ENCODE data around the gene SH3PXD2A.

DNA sequence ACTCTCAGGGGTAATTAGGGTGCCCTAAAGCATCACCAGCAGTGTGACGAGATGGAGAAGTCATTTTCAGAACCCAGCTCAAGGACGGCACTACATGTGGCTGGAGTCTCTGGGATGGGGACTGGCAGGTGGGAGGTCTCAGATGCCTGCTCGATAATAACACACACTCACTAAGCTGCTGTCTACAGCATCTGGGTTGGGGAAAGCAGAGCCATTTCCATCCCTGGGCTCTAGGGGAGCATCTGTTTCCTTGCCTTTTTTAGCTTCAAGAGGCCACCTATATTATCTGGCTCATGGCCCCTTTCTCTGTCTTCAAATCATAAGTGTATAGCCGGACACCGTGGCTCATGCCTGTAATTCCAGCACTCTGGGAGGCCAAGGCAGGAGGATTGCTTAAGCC, 79.6 kb downstream of the SH3PXD2A start:
- no peak for TF ChIP-seq POLR2A (IDR thresholded peaks at IDR 0.05)
- TF ChIP-seq, protein P1, sequence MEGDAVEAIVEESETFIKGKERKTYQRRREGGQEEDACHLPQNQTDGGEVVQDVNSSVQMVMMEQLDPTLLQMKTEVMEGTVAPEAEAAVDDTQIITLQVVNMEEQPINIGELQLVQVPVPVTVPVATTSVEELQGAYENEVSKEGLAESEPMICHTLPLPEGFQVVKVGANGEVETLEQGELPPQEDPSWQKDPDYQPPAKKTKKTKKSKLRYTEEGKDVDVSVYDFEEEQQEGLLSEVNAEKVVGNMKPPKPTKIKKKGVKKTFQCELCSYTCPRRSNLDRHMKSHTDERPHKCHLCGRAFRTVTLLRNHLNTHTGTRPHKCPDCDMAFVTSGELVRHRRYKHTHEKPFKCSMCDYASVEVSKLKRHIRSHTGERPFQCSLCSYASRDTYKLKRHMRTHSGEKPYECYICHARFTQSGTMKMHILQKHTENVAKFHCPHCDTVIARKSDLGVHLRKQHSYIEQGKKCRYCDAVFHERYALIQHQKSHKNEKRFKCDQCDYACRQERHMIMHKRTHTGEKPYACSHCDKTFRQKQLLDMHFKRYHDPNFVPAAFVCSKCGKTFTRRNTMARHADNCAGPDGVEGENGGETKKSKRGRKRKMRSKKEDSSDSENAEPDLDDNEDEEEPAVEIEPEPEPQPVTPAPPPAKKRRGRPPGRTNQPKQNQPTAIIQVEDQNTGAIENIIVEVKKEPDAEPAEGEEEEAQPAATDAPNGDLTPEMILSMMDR (IDR thresholded peaks at IDR 0.05) = no peak
